ENCODE results near the gene ZNF37A. TPM values are rescaled to one million over a fixed set of nuclear protein-coding genes. Genes with fewer than 3 reads are reported as not detected.

The ZNF37A gene
- total RNA-seq, 1 experiment from 2014 or later = 8.6 TPM

DNA sequence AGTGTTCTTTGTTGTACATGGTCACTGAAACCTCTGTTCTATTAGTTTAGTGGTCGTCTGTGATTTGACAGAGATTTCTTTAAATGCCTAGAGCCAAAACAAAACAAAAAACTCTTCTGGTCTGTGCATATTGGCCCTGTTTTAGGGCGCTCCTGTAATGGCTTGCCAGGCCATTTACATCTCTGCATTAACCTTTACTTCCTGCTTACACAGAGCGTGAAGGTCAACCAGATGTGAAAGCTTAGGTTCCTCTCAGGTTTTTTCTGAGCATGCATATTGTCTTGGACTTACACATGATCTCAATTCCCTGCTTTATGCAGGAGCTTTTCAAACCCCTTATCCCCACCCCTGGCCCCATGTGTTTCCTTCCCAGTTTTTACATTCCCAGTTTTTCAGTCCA is 9.6 kb downstream of the ZNF37A start:
- no TSS peak for BruUV-seq (replicated peaks)
- Mint-ChIP-seq H3K4me1 (ENCODE audit: low read depth, unreplicated experiment) (no peaks in the 10 kb centered on the region), H3K4me3 (ENCODE audit: low read depth, unreplicated experiment) (no peak overlapping the region), H3K27me3 (ENCODE audit: unreplicated experiment) (no peaks in the 10 kb centered on the region), H3K36me3 (ENCODE audit: insufficient read depth, unreplicated experiment) (peaks cover 14% of the 10 kb centered on the region), H3K27ac (ENCODE audit: unreplicated experiment) (no peak overlapping the region), H3K9me3 (ENCODE audit: low read depth, unreplicated experiment) (peaks cover 30% of the 10 kb centered on the region)
- intact Hi-C loops (cut with micrococcal nuclease; ENCODE audit: unreplicated experiment) = no loop called here
- no peak for DNase-seq
- CTCF ChIA-PET = interaction anchor here (0.5 kb wide), 1 partner anchor 11 kb away, joined by 7 read pairs; no protein-coding TSS in a partner anchor
- TF ChIP-seq, protein P1, sequence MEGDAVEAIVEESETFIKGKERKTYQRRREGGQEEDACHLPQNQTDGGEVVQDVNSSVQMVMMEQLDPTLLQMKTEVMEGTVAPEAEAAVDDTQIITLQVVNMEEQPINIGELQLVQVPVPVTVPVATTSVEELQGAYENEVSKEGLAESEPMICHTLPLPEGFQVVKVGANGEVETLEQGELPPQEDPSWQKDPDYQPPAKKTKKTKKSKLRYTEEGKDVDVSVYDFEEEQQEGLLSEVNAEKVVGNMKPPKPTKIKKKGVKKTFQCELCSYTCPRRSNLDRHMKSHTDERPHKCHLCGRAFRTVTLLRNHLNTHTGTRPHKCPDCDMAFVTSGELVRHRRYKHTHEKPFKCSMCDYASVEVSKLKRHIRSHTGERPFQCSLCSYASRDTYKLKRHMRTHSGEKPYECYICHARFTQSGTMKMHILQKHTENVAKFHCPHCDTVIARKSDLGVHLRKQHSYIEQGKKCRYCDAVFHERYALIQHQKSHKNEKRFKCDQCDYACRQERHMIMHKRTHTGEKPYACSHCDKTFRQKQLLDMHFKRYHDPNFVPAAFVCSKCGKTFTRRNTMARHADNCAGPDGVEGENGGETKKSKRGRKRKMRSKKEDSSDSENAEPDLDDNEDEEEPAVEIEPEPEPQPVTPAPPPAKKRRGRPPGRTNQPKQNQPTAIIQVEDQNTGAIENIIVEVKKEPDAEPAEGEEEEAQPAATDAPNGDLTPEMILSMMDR (IDR thresholded peaks at IDR 0.05; ENCODE audit: unreplicated experiment) = no peak

DNA sequence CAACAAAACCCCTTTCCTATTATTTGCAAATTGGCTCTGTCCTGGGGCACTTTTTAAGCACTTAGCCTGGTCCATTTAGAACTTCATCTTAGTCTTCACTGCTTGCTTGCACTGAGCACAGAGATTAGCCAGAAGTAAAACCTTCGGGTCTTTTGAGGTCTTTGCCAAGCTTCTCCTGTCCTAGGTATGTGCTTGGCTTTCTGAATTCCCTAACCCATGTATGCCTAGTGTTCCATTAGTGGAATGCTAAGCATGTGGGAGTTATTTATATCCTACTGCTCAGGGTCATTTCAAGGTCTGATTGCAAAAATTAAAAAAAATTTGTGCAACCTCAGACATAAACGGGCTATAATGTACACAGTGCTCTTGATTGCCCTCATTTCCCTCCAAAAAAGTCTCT is 18.0 kb downstream of the ZNF37A start:
- H3K9me3 Mint-ChIP-seq (ENCODE audit: low read depth, unreplicated experiment) = peaks cover 20% of the 10 kb centered on the region
- CTCF ChIA-PET = no interaction called here
- H3K4me3 Mint-ChIP-seq (ENCODE audit: low read depth, unreplicated experiment) = no peak overlapping the region
- no peak for DNase-seq
- H3K27me3 Mint-ChIP-seq (ENCODE audit: unreplicated experiment) = no peaks in the 10 kb centered on the region
- no TSS peak for BruUV-seq (replicated peaks)
- peaks cover 6% of the 10 kb centered on the region for H3K36me3 Mint-ChIP-seq (ENCODE audit: insufficient read depth, unreplicated experiment)
- TF ChIP-seq, protein P1 (IDR thresholded peaks at IDR 0.05; ENCODE audit: unreplicated experiment) = no peak
- no peak overlapping the region for H3K27ac Mint-ChIP-seq (ENCODE audit: unreplicated experiment)
- intact Hi-C loops (cut with micrococcal nuclease; ENCODE audit: unreplicated experiment) = no loop called here
- H3K4me1 Mint-ChIP-seq (ENCODE audit: low read depth, unreplicated experiment) = no peaks in the 10 kb centered on the region

DNA sequence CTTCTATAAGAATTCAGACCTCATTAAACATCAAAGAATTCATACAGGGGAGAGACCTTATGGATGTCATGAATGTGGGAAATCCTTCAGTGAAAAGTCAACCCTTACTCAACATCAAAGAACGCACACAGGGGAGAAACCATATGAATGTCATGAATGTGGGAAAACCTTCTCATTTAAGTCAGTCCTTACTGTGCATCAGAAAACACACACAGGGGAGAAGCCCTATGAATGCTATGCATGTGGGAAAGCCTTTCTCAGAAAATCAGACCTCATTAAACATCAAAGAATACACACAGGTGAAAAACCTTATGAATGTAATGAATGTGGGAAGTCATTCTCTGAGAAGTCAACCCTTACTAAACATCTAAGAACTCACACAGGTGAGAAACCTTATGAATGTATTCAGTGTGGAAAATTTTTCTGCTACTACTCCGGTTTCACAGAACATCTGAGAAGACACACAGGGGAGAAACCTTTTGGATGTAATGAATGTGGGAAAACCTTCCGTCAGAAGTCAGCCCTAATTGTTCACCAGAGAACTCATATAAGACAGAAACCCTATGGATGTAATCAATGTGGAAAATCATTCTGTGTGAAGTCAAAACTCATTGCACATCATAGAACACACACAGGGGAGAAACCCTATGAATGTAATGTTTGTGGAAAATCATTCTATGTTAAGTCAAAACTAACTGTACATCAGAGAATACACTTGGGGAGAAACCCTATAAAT is 24.1 kb downstream of the ZNF37A start:
- Mint-ChIP-seq H3K4me3 (ENCODE audit: low read depth, unreplicated experiment) (no peak overlapping the region), H3K9me3 (ENCODE audit: low read depth, unreplicated experiment) (peaks cover 16% of the 10 kb centered on the region), H3K4me1 (ENCODE audit: low read depth, unreplicated experiment) (no peaks in the 10 kb centered on the region), H3K27ac (ENCODE audit: unreplicated experiment) (no peak overlapping the region), H3K27me3 (ENCODE audit: unreplicated experiment) (no peaks in the 10 kb centered on the region), H3K36me3 (ENCODE audit: insufficient read depth, unreplicated experiment) (peaks cover 6% of the 10 kb centered on the region)
- intact Hi-C loops (cut with micrococcal nuclease; ENCODE audit: unreplicated experiment) = no loop called here
- CTCF ChIA-PET = no interaction called here
- BruUV-seq (replicated peaks) = no TSS peak
- DNase-seq = no peak
- TF ChIP-seq, protein P1 (IDR thresholded peaks at IDR 0.05; ENCODE audit: unreplicated experiment) = no peak

DNA sequence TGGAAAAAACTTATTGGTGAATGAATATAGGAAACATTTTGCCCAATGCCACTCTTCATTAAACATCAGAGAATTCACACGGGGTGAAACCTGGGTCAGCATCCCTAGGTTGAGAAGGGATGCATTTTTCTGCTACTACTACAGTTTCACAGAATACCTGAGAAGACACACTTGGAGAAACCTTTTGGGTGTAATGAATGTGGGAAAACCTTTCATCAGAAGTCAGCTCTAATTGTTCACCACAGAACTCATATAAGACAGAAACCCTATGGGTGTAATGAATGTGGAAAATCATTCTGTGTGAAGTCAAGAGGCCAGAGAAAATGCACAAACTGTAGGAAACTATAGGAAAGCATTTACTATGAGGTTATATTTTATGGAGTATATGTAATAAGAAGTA is 24.9 kb downstream of the ZNF37A start:
- TF ChIP-seq, protein P1 (IDR thresholded peaks at IDR 0.05; ENCODE audit: unreplicated experiment) = no peak
- H3K36me3 Mint-ChIP-seq (ENCODE audit: insufficient read depth, unreplicated experiment) = peaks cover 6% of the 10 kb centered on the region
- intact Hi-C loops (cut with micrococcal nuclease; ENCODE audit: unreplicated experiment) = no loop called here
- no peak for DNase-seq
- no peaks in the 10 kb centered on the region for H3K27me3 Mint-ChIP-seq (ENCODE audit: unreplicated experiment)
- H3K27ac Mint-ChIP-seq (ENCODE audit: unreplicated experiment) = no peak overlapping the region
- CTCF ChIA-PET = no interaction called here
- H3K9me3 Mint-ChIP-seq (ENCODE audit: low read depth, unreplicated experiment) = peaks cover 17% of the 10 kb centered on the region
- H3K4me1 Mint-ChIP-seq (ENCODE audit: low read depth, unreplicated experiment) = no peaks in the 10 kb centered on the region
- H3K4me3 Mint-ChIP-seq (ENCODE audit: low read depth, unreplicated experiment) = no peak overlapping the region
- no TSS peak for BruUV-seq (replicated peaks)

All from Calu3 (cell line).